Stimulated activated CD4-positive, alpha-beta T cell treated with anti-CD3 and anti-CD28 coated beads, Interleukin-2, amount 100 ng/mL, for 48 hours (primary cell): ENCODE data around the gene MAPK13.
A peak's percentile ranks its signal among the peaks of the same experiment; 100 is the strongest.
"Not testable (repeated sequence)": the region's sequence is repeated elsewhere in the genome, so short reads cannot be mapped to it uniquely, and the experiment has no call there.

Experiments
- DNase-seq, 2 donors: peaks; one replicate each; pipeline ENCODE4 v3.0.0-alpha.2; 2020

The MAPK13 gene

GRCh38 chr6:36115412-36115811, 14.9 kb upstream of the MAPK13 start:
- DNase-seq: no peak

- DNase-seq: no peak
Observed at GRCh38 chr6:36116066-36116864, 14.0 kb upstream of the MAPK13 start.

- no peak for DNase-seq
Observed at GRCh38 chr6:36116943-36117342, 13.4 kb upstream of the MAPK13 start.

- DNase-seq: no peak
Observed at GRCh38 chr6:36117658-36118549, 12.4 kb upstream of the MAPK13 start.

- DNase-seq: peak in 1 of 2 donors; percentile 31
Observed at GRCh38 chr6:36118550-36119107, 11.7 kb upstream of the MAPK13 start.

GRCh38 chr6:36119209-36119608, 11.1 kb upstream of the MAPK13 start:
- no peak for DNase-seq

GRCh38 chr6:36120018-36120417, 10.3 kb upstream of the MAPK13 start:
- DNase-seq: no peak

- peak; percentile 39 to 52 for DNase-seq
Observed at GRCh38 chr6:36120539-36120938, 9.8 kb upstream of the MAPK13 start.

GRCh38 chr6:36120979-36121786, 9.1 kb upstream of the MAPK13 start:
- DNase-seq: peak; percentile 35 to 39

GRCh38 chr6:36121787-36122494, 8.4 kb upstream of the MAPK13 start:
- no peak for DNase-seq

GRCh38 chr6:36122495-36123269, 7.6 kb upstream of the MAPK13 start:
- no peak for DNase-seq

- DNase-seq: peak; percentile 88
Observed at GRCh38 chr6:36123270-36124139, 6.8 kb upstream of the MAPK13 start.

GRCh38 chr6:36124346-36124745, 6.0 kb upstream of the MAPK13 start:
- DNase-seq: not testable (repeated sequence)

GRCh38 chr6:36124881-36125280, 5.4 kb upstream of the MAPK13 start:
- DNase-seq: no peak

GRCh38 chr6:36125575-36125974, 4.7 kb upstream of the MAPK13 start:
- DNase-seq: no peak

- no peak for DNase-seq
Observed at GRCh38 chr6:36126121-36126520, 4.2 kb upstream of the MAPK13 start.

GRCh38 chr6:36126553-36127458, 3.5 kb upstream of the MAPK13 start:
- no peak for DNase-seq

- DNase-seq: no peak
Observed at GRCh38 chr6:36127462-36128016, 2.8 kb upstream of the MAPK13 start.

- DNase-seq: no peak
Observed at GRCh38 chr6:36128073-36128472, 2.2 kb upstream of the MAPK13 start.
